Spinal cord (tissue), 10 donors: Measurements from ENCODE around the gene MPDU1. TPM values are rescaled to one million over a fixed set of nuclear protein-coding genes. Genes with fewer than 3 reads are reported as not detected.
A peak's percentile ranks its signal among the peaks of the same experiment; 100 is the strongest.

ENCODE experiments used
- DNase-seq, 6 donors: peaks; one replicate each; pipeline versions ENCODE4 v3.0.0 to v3.0.0-alpha.2; 2013 to 2015; ENCODE audit warnings: low spot score in 6 of 6, low read depth in 4 of 6
- H3K27ac ChIP-seq: one replicate; pipeline ENCODE4 v1.5.1; 2013; ENCODE audit warnings: low read depth, low read length, control low read depth
- H3K27me3 ChIP-seq: one replicate; pipeline ENCODE4 v1.6.1; 2013; ENCODE audit warnings: low read length; ENCODE audit not compliant: control insufficient read depth, insufficient read depth
- H3K36me3 ChIP-seq: one replicate; pipeline ENCODE4 v1.6.1; 2013; ENCODE audit warnings: low read length; ENCODE audit not compliant: control insufficient read depth, insufficient read depth
- H3K4me1 ChIP-seq: one replicate; pipeline ENCODE4 v1.6.1; 2013; ENCODE audit warnings: low read length; ENCODE audit not compliant: control insufficient read depth, insufficient read depth
- H3K4me3 ChIP-seq: one replicate; pipeline ENCODE4 v1.5.1; 2013; ENCODE audit warnings: low read depth, low read length, control low read depth
- H3K9me3 ChIP-seq: one replicate; pipeline ENCODE4 v1.6.1; 2013; ENCODE audit warnings: low read length; ENCODE audit not compliant: control insufficient read depth, insufficient read depth
- WGBS: methylation state at CpG from one replicate; pipeline ENCODE4 v1.1.5; 2013; ENCODE audit warnings: missing lambda C conversion rate; ENCODE audit not compliant: insufficient coverage; 5-methylcytosine and 5-hydroxymethylcytosine counted together
- long read RNA-seq, 4 donors: transcript quantifications; one replicate each; lab custom pipeline, GENCODE V29; 2026
- polyA plus RNA-seq, 2 donors: library from polyadenylated mRNA; unstranded; fragments of 120-200 nt; gene quantifications; one replicate each; pipeline ENCODE4 v1.2.1, GENCODE V29; 2013; ENCODE audit not compliant: insufficient read length in 2 of 2
- total RNA-seq, 2 donors: library from RNA; depleted of rRNA in 1 of 2; stranded (reverse); fragments of 120-200 nt in 1 of 2; fragments of >200 nt in 1 of 2; gene quantifications; one replicate each; pipeline versions ENCODE4 v1.2.3 to v1.2.4, GENCODE V29; 2013 to 2014
- donor health status: healthy.

Gene MPDU1
- 10 to 100 TPM; 41.2 to 77.3 TPM for total RNA-seq
- polyA plus RNA-seq, result 10 to 100 TPM; 92.6 to 96.7 TPM
- long read RNA-seq, donor 1, transcript MPDU1-223 (1 exons, 728 nt), result minor isoform, 5 of 99 reads
- long read RNA-seq, donor 1, transcript MPDU1-201 (7 exons, 1,601 nt), result major isoform, 38 of 99 reads
- long read RNA-seq, donor 1, partial matches to known transcripts, result 39 of 99 reads
- long read RNA-seq, donor 1, other reads (novel, unspliced or antisense), result 9 of 99 reads
- long read RNA-seq, donor 2, transcript MPDU1-201 (7 exons, 1,601 nt), result major isoform, 22 of 27 reads
- long read RNA-seq, donor 2, partial matches to known transcripts, result 0 of 27 reads
- long read RNA-seq, donor 2, other reads (novel, unspliced or antisense), result 0 of 27 reads
- long read RNA-seq, donor 3, transcript MPDU1-201 (7 exons, 1,601 nt), result major isoform, 13 of 38 reads
- long read RNA-seq, donor 3, transcript MPDU1-208 (2 exons, 1,195 nt), result minor isoform, 5 of 38 reads
- long read RNA-seq, donor 3, partial matches to known transcripts, result 18 of 38 reads
- long read RNA-seq, donor 3, other reads (novel, unspliced or antisense), result 0 of 38 reads
- long read RNA-seq, donor 4, transcript MPDU1-208 (2 exons, 1,195 nt), result minor isoform, 9 of 71 reads
- long read RNA-seq, donor 4, transcript MPDU1-201 (7 exons, 1,601 nt), result major isoform, 33 of 71 reads
- long read RNA-seq, donor 4, transcript MPDU1-203 (6 exons, 1,125 nt), result minor isoform, 6 of 71 reads
- long read RNA-seq, donor 4, transcript MPDU1-220 (7 exons, 714 nt), result minor isoform, 5 of 71 reads
- long read RNA-seq, donor 4, partial matches to known transcripts, result 5 of 71 reads
- long read RNA-seq, donor 4, other reads (novel, unspliced or antisense), result 0 of 71 reads

DNA sequence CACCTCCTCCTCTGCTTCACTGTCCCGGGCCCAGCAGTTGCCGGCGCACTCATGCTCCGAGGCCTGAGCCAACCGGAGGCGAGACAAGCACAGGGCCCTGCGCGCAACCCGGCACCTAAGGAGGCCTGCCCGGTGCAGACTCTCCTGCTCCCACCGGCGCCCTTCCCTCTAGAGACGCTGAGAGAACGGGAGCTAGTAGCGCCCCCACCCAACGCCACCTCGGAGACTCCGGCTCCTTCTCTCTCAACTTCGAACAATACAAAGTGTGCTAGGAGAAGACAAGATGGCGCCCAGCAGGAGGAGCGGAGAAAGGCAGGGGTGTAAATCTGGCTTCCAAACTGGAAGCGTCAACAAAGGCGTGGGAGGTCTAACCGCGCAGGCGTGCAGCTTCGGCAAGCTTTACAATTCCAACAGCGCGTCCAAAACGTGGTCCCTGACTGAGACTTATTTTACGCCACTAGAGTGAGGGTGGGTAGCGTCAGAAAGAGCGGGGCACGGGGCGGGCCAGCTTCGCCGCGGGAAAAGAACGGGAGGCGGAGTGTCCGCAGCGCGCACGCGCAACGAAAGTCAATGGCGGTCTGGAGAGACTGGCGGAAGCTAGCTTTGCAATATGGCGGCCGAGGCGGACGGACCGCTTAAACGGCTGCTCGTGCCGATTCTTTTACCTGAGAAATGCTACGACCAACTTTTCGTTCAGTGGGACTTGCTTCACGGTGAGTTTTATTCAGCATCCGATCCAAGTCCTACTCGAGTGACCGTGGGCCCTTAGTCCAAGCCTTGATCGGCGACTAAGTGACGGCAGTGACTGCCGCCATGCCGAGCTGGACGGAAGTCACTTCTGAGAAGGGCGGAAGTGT, at the start of gene MPDU1:
Gene MPDU1 (plus strand): TSS at position 600 of the 857 bp plus-strand sequence. CDS start 11 bp downstream, at position 611.
- H3K27ac ChIP-seq, result peak within 1 kb of the TSS; percentile 99
- peak within 1 kb of the TSS; percentile 94 for H3K4me3 ChIP-seq
- H3K36me3 ChIP-seq, result peaks cover 80% of the 10 kb centered on the region
- 12% methylated on average over 69 of the region's 69 CpGs for WGBS
- H3K4me1 ChIP-seq, result peaks cover 71% of the 10 kb centered on the region
- peak; percentile 95 to 100 (median 98) for DNase-seq
- H3K27me3 ChIP-seq, result no peaks in the 10 kb centered on the region
- H3K9me3 ChIP-seq, result no peaks in the 10 kb centered on the region

DNA sequence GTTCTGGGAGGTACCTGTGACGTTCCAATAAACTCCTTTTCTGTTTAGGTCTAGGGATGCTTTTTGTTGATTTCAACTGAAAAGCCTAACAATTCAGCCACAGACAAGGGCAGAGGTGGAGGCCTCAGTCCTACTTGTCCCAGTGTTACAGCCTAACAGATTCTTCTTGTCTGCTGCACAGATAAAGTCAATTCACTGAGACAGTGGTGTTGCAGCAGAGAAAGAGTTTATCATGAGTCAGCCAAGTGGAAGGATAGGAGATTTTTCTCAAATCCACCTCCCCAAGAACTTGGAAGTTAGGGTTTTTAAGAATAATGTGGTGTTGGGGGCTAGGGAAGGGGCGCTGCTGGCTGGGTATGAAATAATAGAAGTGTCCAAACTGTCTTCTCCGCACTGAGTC, 45.6 kb upstream of the MPDU1 start:
- Histone ChIP-seq H3K4me1 (no peaks in the 10 kb centered on the region), H3K27ac (no peak overlapping the region), H3K36me3 (no peaks in the 10 kb centered on the region), H3K4me3 (no peak overlapping the region), H3K9me3 (no peaks in the 10 kb centered on the region), H3K27me3 (no peaks in the 10 kb centered on the region)
- DNase-seq, result no peak
- WGBS, result 73% methylated on average over 2 of the region's 3 CpGs

DNA sequence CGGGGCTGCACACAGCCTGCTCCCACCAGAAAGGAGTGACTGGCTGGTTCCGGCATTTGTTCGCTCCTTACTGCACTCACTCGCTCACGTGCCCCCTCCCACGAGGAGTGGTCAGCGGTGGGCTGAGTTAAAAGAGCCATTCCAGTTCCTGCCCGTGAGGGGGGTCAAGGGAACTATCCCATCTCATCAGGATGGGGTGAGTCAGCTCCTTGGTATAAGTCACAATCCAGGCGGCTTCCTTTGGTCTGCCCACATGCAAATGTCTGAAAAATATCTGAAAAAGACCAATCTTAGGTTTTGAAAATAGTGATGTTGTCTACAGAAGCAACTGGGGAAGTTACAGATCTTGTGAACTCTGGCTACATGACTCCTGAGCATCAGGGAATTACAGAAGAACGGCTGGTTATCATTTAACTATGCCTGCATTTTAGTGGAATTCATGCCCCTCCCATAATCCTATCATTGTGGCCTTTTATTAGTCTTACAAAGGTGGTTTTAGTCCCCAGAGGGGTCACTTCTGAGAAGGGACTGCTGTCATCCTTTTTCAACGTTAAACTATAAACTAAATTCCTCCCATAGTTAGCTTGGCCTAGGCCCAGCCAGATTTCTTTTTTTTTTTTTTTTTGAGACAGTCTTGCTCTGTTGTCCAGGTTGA, 44.6 kb upstream of the MPDU1 start:
- Histone ChIP-seq H3K9me3 (no peaks in the 10 kb centered on the region), H3K4me3 (no peak overlapping the region), H3K36me3 (no peaks in the 10 kb centered on the region), H3K27me3 (no peaks in the 10 kb centered on the region), H3K4me1 (no peaks in the 10 kb centered on the region), H3K27ac (no peak overlapping the region)
- no peak for DNase-seq
- WGBS, result 70% methylated on average over 8 of the region's 11 CpGs

DNA sequence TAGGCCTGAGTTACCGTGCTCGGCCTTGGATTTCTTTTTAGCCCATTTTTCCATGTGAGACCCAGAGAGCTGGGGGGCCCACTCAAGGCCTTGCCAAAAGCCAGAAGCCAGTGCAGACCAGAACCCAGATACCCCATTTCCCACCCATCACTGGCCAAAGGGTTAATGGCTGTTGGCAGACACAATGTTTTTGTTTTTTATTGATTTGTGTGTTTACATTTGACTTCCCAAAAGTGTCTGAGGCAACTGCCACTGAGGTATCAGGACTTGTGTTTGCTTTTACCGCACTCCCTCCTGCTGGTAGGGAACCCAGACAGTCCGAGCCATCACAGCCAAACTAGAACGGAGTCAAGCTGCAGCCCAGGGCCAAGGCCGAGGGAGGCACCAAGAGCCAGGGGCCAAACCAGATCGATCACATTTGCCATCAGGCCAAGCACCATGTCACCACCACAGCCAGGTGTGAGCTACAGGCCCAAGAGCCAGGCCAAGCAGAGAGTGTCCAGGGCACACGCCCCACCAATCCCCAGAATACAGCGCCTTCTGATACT, 42.5 kb upstream of the MPDU1 start:
- no peaks in the 10 kb centered on the region for H3K27me3 ChIP-seq
- no peaks in the 10 kb centered on the region for H3K4me1 ChIP-seq
- H3K4me3 ChIP-seq, result no peak overlapping the region
- H3K36me3 ChIP-seq, result no peaks in the 10 kb centered on the region
- no peak overlapping the region for H3K27ac ChIP-seq
- WGBS, result 95% methylated on average over 7 of the region's 9 CpGs
- no peaks in the 10 kb centered on the region for H3K9me3 ChIP-seq
- no peak for DNase-seq

- Histone ChIP-seq H3K36me3 (no peaks in the 10 kb centered on the region), H3K27me3 (peaks cover 2% of the 10 kb centered on the region), H3K4me1 (peaks cover 15% of the 10 kb centered on the region), H3K4me3 (no peak overlapping the region), H3K27ac (no peak overlapping the region), H3K9me3 (no peaks in the 10 kb centered on the region)
- 75% methylated on average over 2 of the region's 6 CpGs for WGBS
- DNase-seq, result peak in 1 of 6 donors; percentile 30
Observed at GRCh38 chr17:7544911-7545310, 38.7 kb upstream of the MPDU1 start.

- H3K27ac ChIP-seq, result peak within 1 kb of the TSS; percentile 74
- H3K27me3 ChIP-seq, result peaks cover 2% of the 10 kb centered on the region
- H3K9me3 ChIP-seq, result no peaks in the 10 kb centered on the region
- peaks cover 7% of the 10 kb centered on the region for H3K36me3 ChIP-seq
- H3K4me3 ChIP-seq, result peak within 1 kb of the TSS; percentile 49
- peak in 2 of 6 donors; percentile 51 to 73 for DNase-seq
- WGBS, result 3% methylated on average over 57 of the region's 65 CpGs
- H3K4me1 ChIP-seq, result peaks cover 15% of the 10 kb centered on the region
Observed at GRCh38 chr17:7548585-7549400, 34.9 kb upstream of the MPDU1 start, which contains the start of gene TNFSF12. Gene TNFSF12 (plus strand): TSS chr17:7549058. CDS start chr17:7549154, 96 bp downstream.

- H3K4me1 ChIP-seq, result peaks cover 15% of the 10 kb centered on the region
- H3K27me3 ChIP-seq, result peaks cover 2% of the 10 kb centered on the region
- peak overlapping the region; percentile 49 for H3K4me3 ChIP-seq
- WGBS, result 66% methylated on average over 18 of the region's 20 CpGs
- H3K27ac ChIP-seq, result peak overlapping the region; percentile 74
- no peaks in the 10 kb centered on the region for H3K9me3 ChIP-seq
- DNase-seq, result no peak
- H3K36me3 ChIP-seq, result peaks cover 7% of the 10 kb centered on the region
Observed at GRCh38 chr17:7549401-7550055, 34.1 kb upstream of the MPDU1 start.

DNA sequence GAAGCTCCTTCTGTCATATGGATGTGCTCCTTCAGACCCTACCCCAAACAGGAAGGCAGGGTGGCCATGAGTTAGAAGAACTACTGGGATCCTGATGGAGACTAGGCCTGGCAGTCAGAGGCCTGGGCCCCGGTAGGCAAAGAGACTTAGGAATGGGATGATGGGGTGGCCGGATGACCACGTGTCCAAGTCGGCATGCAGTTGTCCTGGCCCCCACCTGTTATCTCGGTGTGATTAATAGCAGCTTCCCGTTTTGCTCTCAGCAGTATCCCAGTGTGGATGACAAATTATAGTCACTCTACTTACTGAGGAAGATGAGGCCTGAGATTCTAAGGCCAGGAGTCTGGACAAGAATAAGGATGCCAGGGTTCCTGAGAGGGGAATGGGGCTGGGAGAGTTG, 33.3 kb upstream of the MPDU1 start:
- WGBS, result 74% methylated on average over 5 of the region's 6 CpGs
- no peak overlapping the region for H3K27ac ChIP-seq

More for the DNA sequence above, 33.3 kb upstream of the MPDU1 start:
- no peaks in the 10 kb centered on the region for H3K9me3 ChIP-seq
- DNase-seq, result no peak
- H3K36me3 ChIP-seq, result peaks cover 7% of the 10 kb centered on the region
- no peak overlapping the region for H3K4me3 ChIP-seq
- peaks cover 15% of the 10 kb centered on the region for H3K4me1 ChIP-seq
- H3K27me3 ChIP-seq, result peaks cover 2% of the 10 kb centered on the region
